Measurements from ENCODE around the gene LEF1.

DNA sequence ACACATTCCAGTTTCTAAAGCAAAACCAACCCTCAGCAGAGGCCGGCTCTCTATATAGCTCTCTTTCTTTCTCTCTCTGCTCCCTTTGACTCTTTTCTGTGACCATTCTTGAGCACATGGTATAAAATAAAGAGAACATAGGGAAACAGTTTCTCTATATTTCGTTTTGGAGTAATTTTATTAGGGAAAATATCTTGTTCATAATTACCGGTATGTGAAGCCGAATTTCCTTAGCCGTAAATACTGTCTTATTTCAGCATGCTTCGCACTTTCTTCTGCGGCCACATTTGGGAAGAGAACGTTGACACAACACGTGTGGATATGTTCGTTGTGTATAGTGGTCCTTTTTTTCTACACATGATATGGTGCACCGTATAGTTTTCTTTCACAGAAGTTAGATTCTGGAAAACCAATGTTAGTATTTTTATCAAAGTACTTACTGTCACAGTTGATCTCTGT, 4.9 kb upstream of the LEF1 start:
- TF ChIP-seq GATA2 (IDR thresholded peaks at IDR 0.05; ENCODE audit: low read depth, low read length): no peak
- no peak for TF ChIP-seq GATA3 (IDR thresholded peaks at IDR 0.05; ENCODE audit: low read depth, low read length)
